GM19035 (cell line): Measurements from ENCODE around the gene ZFAND3.

Experiments used
- ATAC-seq: cut with Tn5 transposase; IDR thresholded peaks from one replicate; pipeline ENCODE4 v1.9.1; 2021; ENCODE audit not compliant: unreplicated experiment

ZFAND3 gene

GRCh38 chr6:38161754-38162492, 342.4 kb downstream of the ZFAND3 start:
- no peak for ATAC-seq

- no peak for ATAC-seq
Measured at GRCh38 chr6:38162493-38163185, 343.1 kb downstream of the ZFAND3 start.

- no peak for ATAC-seq
Measured at GRCh38 chr6:38163186-38164130, 343.9 kb downstream of the ZFAND3 start.

- ATAC-seq: no peak
Measured at GRCh38 chr6:38164131-38164481, 344.6 kb downstream of the ZFAND3 start.

- no peak for ATAC-seq
Measured at GRCh38 chr6:38164671-38165108, 345.2 kb downstream of the ZFAND3 start.

- ATAC-seq: no peak
Measured at GRCh38 chr6:38166411-38167240, 347.1 kb downstream of the ZFAND3 start.

GRCh38 chr6:38167598-38167997, 348.1 kb downstream of the ZFAND3 start:
- ATAC-seq: no peak

GRCh38 chr6:38168126-38168525, 348.6 kb downstream of the ZFAND3 start:
- no peak for ATAC-seq

GRCh38 chr6:38168699-38169098, 349.2 kb downstream of the ZFAND3 start:
- no peak for ATAC-seq

GRCh38 chr6:38169221-38169976, 349.9 kb downstream of the ZFAND3 start:
- ATAC-seq: no peak

GRCh38 chr6:38169977-38170526, 350.5 kb downstream of the ZFAND3 start:
- ATAC-seq: no peak

- ATAC-seq: no peak
Measured at GRCh38 chr6:38170666-38171355, 351.3 kb downstream of the ZFAND3 start.

- ATAC-seq: no peak
Measured at GRCh38 chr6:38171997-38172738, 352.6 kb downstream of the ZFAND3 start.

- no peak for ATAC-seq
Measured at GRCh38 chr6:38172739-38173410, 353.3 kb downstream of the ZFAND3 start.

- no peak for ATAC-seq
Measured at GRCh38 chr6:38173909-38174308, 354.4 kb downstream of the ZFAND3 start.

GRCh38 chr6:38174315-38174714, 354.8 kb downstream of the ZFAND3 start:
- ATAC-seq: no peak

- ATAC-seq: no peak
Measured at GRCh38 chr6:38174806-38175495, 355.4 kb downstream of the ZFAND3 start.
